Liver (tissue), 9 donors: ENCODE data around the gene PUS1. TPM values are rescaled to one million over a fixed set of nuclear protein-coding genes. Genes with fewer than 3 reads are reported as not detected.

Experiments used
- DNase-seq: peaks from one replicate; pipeline ENCODE4 v3.0.0-alpha.2; 2017; ENCODE audit warnings: low spot score
- H3K27ac ChIP-seq, 2 donors: one replicate each; pipeline ENCODE4 v1.7.0; 2013; ENCODE audit warnings: inconsistent platforms in 2 of 2, low read length in 2 of 2, control low read depth in 1 of 2, low read depth in 1 of 2, mild to moderate bottlenecking in 1 of 2
- H3K27me3 ChIP-seq, 4 donors: one replicate each; pipeline versions ENCODE4 v1.6.1 to v1.7.0; 2013; ENCODE audit warnings: low read length in 3 of 4, inconsistent platforms in 1 of 4, mild to moderate bottlenecking in 1 of 4, moderate library complexity in 1 of 4; ENCODE audit not compliant: control insufficient read depth in 4 of 4, insufficient read depth in 4 of 4
- H3K36me3 ChIP-seq, 4 donors: one replicate each; pipeline versions ENCODE4 v1.6.1 to v1.7.0; 2013; ENCODE audit warnings: low read length in 3 of 4, mild to moderate bottlenecking in 3 of 4, low read depth in 1 of 4, moderate library complexity in 1 of 4; ENCODE audit not compliant: control insufficient read depth in 4 of 4, insufficient read depth in 3 of 4
- H3K4me1 ChIP-seq, 4 donors: one replicate each; pipeline versions ENCODE4 v1.6.1 to v1.7.0; 2013; ENCODE audit warnings: low read length in 3 of 4, mild to moderate bottlenecking in 3 of 4, moderate library complexity in 1 of 4; ENCODE audit not compliant: control insufficient read depth in 4 of 4, insufficient read depth in 4 of 4
- H3K4me3 ChIP-seq, 3 donors: one replicate each; pipeline versions ENCODE4 v1.6.1 to v1.7.0; 2013; ENCODE audit warnings: low read length in 3 of 3, control low read depth in 1 of 3, low read depth in 1 of 3, mild to moderate bottlenecking in 1 of 3
- H3K9ac ChIP-seq, 2 donors: one replicate each; pipeline ENCODE4 v1.7.0; 2013; ENCODE audit warnings: low read length in 2 of 2, mild to moderate bottlenecking in 2 of 2, moderate library complexity in 2 of 2, control low read depth in 1 of 2, low read depth in 1 of 2
- H3K9me3 ChIP-seq, 4 donors: one replicate each; pipeline versions ENCODE4 v1.6.1 to v1.7.0; 2013; ENCODE audit warnings: low read length in 3 of 4; ENCODE audit not compliant: control insufficient read depth in 4 of 4
- EGR1 ChIP-seq, 2 donors: IDR thresholded peaks; 2 replicates each; pipeline ENCODE4 v1.6.1; 2016 to 2018; ENCODE audit warnings: antibody characterized with exemption in 2 of 2, low read depth in 2 of 2
- FOXA1 ChIP-seq: IDR thresholded peaks from 2 replicates; pipeline ENCODE4 v1.6.1; 2016; ENCODE audit warnings: antibody characterized with exemption
- FOXA2 ChIP-seq: IDR thresholded peaks from 2 replicates; pipeline ENCODE4 v1.6.1; 2016; ENCODE audit warnings: antibody characterized with exemption
- GABPA ChIP-seq, 2 donors: IDR thresholded peaks in 1 of 2; conservative IDR thresholded peaks in 1 of 2; 2 replicates each; pipeline ENCODE4 v1.6.1; 2016; ENCODE audit warnings: antibody characterized with exemption in 2 of 2, mild to moderate bottlenecking in 1 of 2, moderate library complexity in 1 of 2
- HNF4A ChIP-seq, 2 donors: conservative IDR thresholded peaks; 2 replicates each; pipeline ENCODE4 v1.6.1; 2016; ENCODE audit warnings: antibody characterized with exemption in 2 of 2, mild to moderate bottlenecking in 2 of 2
- HNF4G ChIP-seq: IDR thresholded peaks from 2 replicates; pipeline ENCODE4 v1.6.1; 2016; ENCODE audit warnings: antibody characterized with exemption
- JUND ChIP-seq, 2 donors: IDR thresholded peaks; 2 replicates each; pipeline ENCODE4 v1.6.1; 2016; ENCODE audit warnings: antibody characterized with exemption in 2 of 2
- MAX ChIP-seq: IDR thresholded peaks from 2 replicates; pipeline ENCODE4 v1.6.1; 2016; ENCODE audit warnings: antibody characterized with exemption
- NR2F2 ChIP-seq: IDR thresholded peaks from 2 replicates; pipeline ENCODE4 v1.6.1; 2016; ENCODE audit warnings: antibody characterized with exemption
- RAD21 ChIP-seq, 2 donors: IDR thresholded peaks; 2 replicates each; pipeline ENCODE4 v1.6.1; 2016; ENCODE audit warnings: antibody characterized with exemption in 2 of 2, mild to moderate bottlenecking in 2 of 2
- RXRA ChIP-seq, 2 donors: IDR thresholded peaks; 2 replicates each; pipeline ENCODE4 v1.6.1; 2017 to 2018; ENCODE audit warnings: antibody characterized with exemption in 2 of 2, mild to moderate bottlenecking in 1 of 2
- SP1 ChIP-seq: IDR thresholded peaks from 2 replicates; pipeline ENCODE4 v1.6.1; 2018; ENCODE audit warnings: antibody characterized with exemption, mild to moderate bottlenecking
- TAF1 ChIP-seq: conservative IDR thresholded peaks from 2 replicates; pipeline ENCODE4 v1.6.1; 2016; ENCODE audit warnings: antibody characterized with exemption, mild to moderate bottlenecking
- YY1 ChIP-seq: IDR thresholded peaks from 2 replicates; pipeline ENCODE4 v1.6.1; 2016; ENCODE audit warnings: antibody characterized with exemption, mild to moderate bottlenecking
- ZBTB33 ChIP-seq: IDR thresholded peaks from 2 replicates; pipeline ENCODE4 v1.6.1; 2016; ENCODE audit warnings: antibody characterized with exemption
- WGBS: extraction: QIAGEN DNeasy Blood & Tissue Kit; methylation state at CpG from one replicate; pipeline ENCODE4 v1.1.7; 2013; 5-methylcytosine and 5-hydroxymethylcytosine counted together
- polyA plus RNA-seq, 2 donors: library from polyadenylated mRNA; stranded (reverse) in 1 of 2; unstranded in 1 of 2; fragments of 200-250 nt in 1 of 2; fragments of >200 nt in 1 of 2; fragmentation: Nextera tagmentation in 1 of 2; extraction: Ambion mirVana in 1 of 2; gene quantifications; one replicate each; pipeline versions ENCODE4 v1.2.1 to v1.2.3, GENCODE V29; 2013 to 2015
- total RNA-seq, 2 donors: library from RNA; depleted of rRNA; stranded (reverse); fragments of >200 nt; gene quantifications; one replicate each; pipeline ENCODE4 v1.2.3, GENCODE V29; 2014
- TF ChIP-seq, protein P1 (sequence below): fragments of 150-350 bp; IDR thresholded peaks from 2 replicates; pipeline ENCODE4 v1.5.1; 2017; ENCODE audit warnings: improper control_type of control experiment, low read depth, low read length; ENCODE audit not compliant: missing input control
- TF ChIP-seq, protein P2 (sequence below): IDR thresholded peaks from 2 replicates; pipeline ENCODE4 v1.6.1; 2016; ENCODE audit warnings: antibody characterized with exemption, mild to moderate bottlenecking
- donor health status: healthy.
- donor health status: healthy.
- donor health status: healthy.
- donor health status: healthy.
- donor health status: healthy.

PUS1 gene
- total and polyA plus RNA-seq, 4 donors: 6.1 to 24.4 (median 10.7) TPM

- Histone ChIP-seq H3K4me1 (peaks cover 0 to 4% (median 0%) of the 10 kb centered on the region in 4 donors), H3K9me3 (no peaks in the 10 kb centered on the region), H3K27ac (no peak overlapping the region), H3K27me3 (no peaks in the 10 kb centered on the region), H3K4me3 (no peak overlapping the region), H3K9ac (no peak overlapping the region), H3K36me3 (peaks cover 4 to 8% (median 7%) of the 10 kb centered on the region in 4 donors)
- no peak for DNase-seq
- WGBS: 90% methylated on average over 4 of the region's 4 CpGs
- TF ChIP-seq FOXA2 (no peak), SP1 (no peak), HNF4G (no peak), RXRA (IDR thresholded peaks at IDR 0.05) (no peak), JUND (IDR thresholded peaks at IDR 0.05) (no peak), ZBTB33 (no peak), MAX (no peak), TAF1 (no peak), EGR1 (IDR thresholded peaks at IDR 0.05; ENCODE audit: low read depth in 2 of 2) (no peak), RAD21 (IDR thresholded peaks at IDR 0.05) (no peak), GABPA (IDR thresholded peaks at IDR 0.05 in 1 of 2, conservative IDR thresholded peaks at IDR 0.05 in 1 of 2) (no peak), FOXA1 (no peak), YY1 (no peak), HNF4A (conservative IDR thresholded peaks at IDR 0.05) (no peak), NR2F2 (no peak)
- TF ChIP-seq, protein P1, sequence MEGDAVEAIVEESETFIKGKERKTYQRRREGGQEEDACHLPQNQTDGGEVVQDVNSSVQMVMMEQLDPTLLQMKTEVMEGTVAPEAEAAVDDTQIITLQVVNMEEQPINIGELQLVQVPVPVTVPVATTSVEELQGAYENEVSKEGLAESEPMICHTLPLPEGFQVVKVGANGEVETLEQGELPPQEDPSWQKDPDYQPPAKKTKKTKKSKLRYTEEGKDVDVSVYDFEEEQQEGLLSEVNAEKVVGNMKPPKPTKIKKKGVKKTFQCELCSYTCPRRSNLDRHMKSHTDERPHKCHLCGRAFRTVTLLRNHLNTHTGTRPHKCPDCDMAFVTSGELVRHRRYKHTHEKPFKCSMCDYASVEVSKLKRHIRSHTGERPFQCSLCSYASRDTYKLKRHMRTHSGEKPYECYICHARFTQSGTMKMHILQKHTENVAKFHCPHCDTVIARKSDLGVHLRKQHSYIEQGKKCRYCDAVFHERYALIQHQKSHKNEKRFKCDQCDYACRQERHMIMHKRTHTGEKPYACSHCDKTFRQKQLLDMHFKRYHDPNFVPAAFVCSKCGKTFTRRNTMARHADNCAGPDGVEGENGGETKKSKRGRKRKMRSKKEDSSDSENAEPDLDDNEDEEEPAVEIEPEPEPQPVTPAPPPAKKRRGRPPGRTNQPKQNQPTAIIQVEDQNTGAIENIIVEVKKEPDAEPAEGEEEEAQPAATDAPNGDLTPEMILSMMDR: no peak
- TF ChIP-seq, protein P2, sequence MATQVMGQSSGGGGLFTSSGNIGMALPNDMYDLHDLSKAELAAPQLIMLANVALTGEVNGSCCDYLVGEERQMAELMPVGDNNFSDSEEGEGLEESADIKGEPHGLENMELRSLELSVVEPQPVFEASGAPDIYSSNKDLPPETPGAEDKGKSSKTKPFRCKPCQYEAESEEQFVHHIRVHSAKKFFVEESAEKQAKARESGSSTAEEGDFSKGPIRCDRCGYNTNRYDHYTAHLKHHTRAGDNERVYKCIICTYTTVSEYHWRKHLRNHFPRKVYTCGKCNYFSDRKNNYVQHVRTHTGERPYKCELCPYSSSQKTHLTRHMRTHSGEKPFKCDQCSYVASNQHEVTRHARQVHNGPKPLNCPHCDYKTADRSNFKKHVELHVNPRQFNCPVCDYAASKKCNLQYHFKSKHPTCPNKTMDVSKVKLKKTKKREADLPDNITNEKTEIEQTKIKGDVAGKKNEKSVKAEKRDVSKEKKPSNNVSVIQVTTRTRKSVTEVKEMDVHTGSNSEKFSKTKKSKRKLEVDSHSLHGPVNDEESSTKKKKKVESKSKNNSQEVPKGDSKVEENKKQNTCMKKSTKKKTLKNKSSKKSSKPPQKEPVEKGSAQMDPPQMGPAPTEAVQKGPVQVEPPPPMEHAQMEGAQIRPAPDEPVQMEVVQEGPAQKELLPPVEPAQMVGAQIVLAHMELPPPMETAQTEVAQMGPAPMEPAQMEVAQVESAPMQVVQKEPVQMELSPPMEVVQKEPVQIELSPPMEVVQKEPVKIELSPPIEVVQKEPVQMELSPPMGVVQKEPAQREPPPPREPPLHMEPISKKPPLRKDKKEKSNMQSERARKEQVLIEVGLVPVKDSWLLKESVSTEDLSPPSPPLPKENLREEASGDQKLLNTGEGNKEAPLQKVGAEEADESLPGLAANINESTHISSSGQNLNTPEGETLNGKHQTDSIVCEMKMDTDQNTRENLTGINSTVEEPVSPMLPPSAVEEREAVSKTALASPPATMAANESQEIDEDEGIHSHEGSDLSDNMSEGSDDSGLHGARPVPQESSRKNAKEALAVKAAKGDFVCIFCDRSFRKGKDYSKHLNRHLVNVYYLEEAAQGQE: no peak
These were observed 34.3 kb downstream of the PUS1 start for GRCh38 chr12:131963381-131963780.

DNA sequence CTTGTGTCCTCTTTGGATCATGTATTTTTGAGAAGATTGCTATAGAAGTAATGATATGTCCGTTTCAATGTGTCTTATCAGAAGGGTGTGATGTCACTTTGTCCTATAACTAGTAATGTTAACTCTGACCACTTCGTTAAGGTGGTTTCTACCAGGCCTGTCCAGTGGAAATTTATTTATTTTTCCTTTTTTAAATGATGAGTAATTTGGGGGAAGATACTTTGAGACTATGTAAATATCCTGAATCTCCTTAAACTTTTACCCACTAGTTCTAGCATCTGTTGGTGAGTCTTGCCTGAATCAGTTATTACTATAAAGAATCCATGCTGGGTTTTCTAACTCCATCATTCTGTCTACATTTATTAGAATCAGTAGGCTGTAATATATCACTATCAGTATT, 36.0 kb downstream of the PUS1 start:
- WGBS: 87% methylated on average over 2 of the region's 2 CpGs
- Histone ChIP-seq H3K36me3 (peaks cover 4 to 8% (median 7%) of the 10 kb centered on the region in 4 donors), H3K4me1 (no peaks in the 10 kb centered on the region), H3K4me3 (no peak overlapping the region), H3K27me3 (no peaks in the 10 kb centered on the region), H3K9me3 (no peaks in the 10 kb centered on the region), H3K9ac (no peak overlapping the region), H3K27ac (no peak overlapping the region)
- no peak for DNase-seq
- TF ChIP-seq HNF4A (conservative IDR thresholded peaks at IDR 0.05) (no peak), FOXA2 (no peak), HNF4G (no peak), FOXA1 (no peak), MAX (no peak), GABPA (IDR thresholded peaks at IDR 0.05 in 1 of 2, conservative IDR thresholded peaks at IDR 0.05 in 1 of 2) (no peak), SP1 (no peak), JUND (IDR thresholded peaks at IDR 0.05) (no peak), RAD21 (IDR thresholded peaks at IDR 0.05) (no peak), NR2F2 (no peak), YY1 (no peak), EGR1 (IDR thresholded peaks at IDR 0.05; ENCODE audit: low read depth in 2 of 2) (no peak), TAF1 (no peak), RXRA (IDR thresholded peaks at IDR 0.05) (no peak)
- TF ChIP-seq, protein P1: no peak
- TF ChIP-seq, protein P2: no peak
